Loucy (cell line): ENCODE results near the gene LIPC.

Experiments
- H2AFZ ChIP-seq: fragments of 200-600 bp; sonication (generic); 2 replicates; pipeline ENCODE4 v1.6.0; 2016; ENCODE audit warnings: antibody characterized with exemption, mild to moderate bottlenecking, low read length, moderate library complexity
- H3F3A ChIP-seq: fragments of 200-600 bp; 2 replicates; pipeline ENCODE4 v1.6.0; 2016; ENCODE audit warnings: antibody characterized with exemption, low read depth, mild to moderate bottlenecking
- H3K27me3 ChIP-seq: fragments of 200-600 bp; sonication (generic); 2 replicates; pipeline ENCODE4 v1.6.1; 2014; ENCODE audit warnings: low read length, mild to moderate bottlenecking; ENCODE audit not compliant: insufficient read depth, poor library complexity, severe bottlenecking
- H3K36me3 ChIP-seq: fragments of 200-600 bp; sonication (generic); 2 replicates; pipeline ENCODE4 v1.6.1; 2016; ENCODE audit warnings: low read length; ENCODE audit not compliant: insufficient read depth
- H3K4me1 ChIP-seq: fragments of 200-600 bp; sonication (generic); 2 replicates; pipeline ENCODE4 v1.5.1; 2014; ENCODE audit warnings: low read length, mild to moderate bottlenecking; ENCODE audit not compliant: insufficient read depth, poor library complexity, severe bottlenecking
- H3K4me2 ChIP-seq: fragments of 200-600 bp; sonication (generic); 2 replicates; pipeline ENCODE4 v1.6.0; 2014; ENCODE audit warnings: antibody characterized with exemption, low read length, low read depth, mild to moderate bottlenecking; ENCODE audit not compliant: poor library complexity, severe bottlenecking
- H3K4me3 ChIP-seq: fragments of 200-600 bp; sonication (generic); 2 replicates; pipeline ENCODE4 v1.5.1; 2014; ENCODE audit warnings: low read length, mild to moderate bottlenecking, mixed read lengths; ENCODE audit not compliant: poor library complexity, severe bottlenecking
- H3K79me2 ChIP-seq: fragments of 200-600 bp; sonication (generic); 2 replicates; pipeline ENCODE4 v1.6.1; 2014; ENCODE audit warnings: low read length; ENCODE audit not compliant: insufficient read depth
- H3K9ac ChIP-seq: fragments of 200-600 bp; sonication (generic); 2 replicates; pipeline ENCODE4 v1.6.0; 2014; ENCODE audit warnings: mild to moderate bottlenecking, low read depth, low read length, moderate library complexity; ENCODE audit not compliant: poor library complexity, severe bottlenecking
- H3K9me2 ChIP-seq: fragments of 200-600 bp; sonication (generic); replicated peaks from 2 replicates; pipeline ENCODE4 v1.6.1; 2016; ENCODE audit warnings: low read depth, low read length, mixed read lengths
- H3K9me3 ChIP-seq: fragments of 200-600 bp; sonication (generic); 2 replicates; pipeline ENCODE4 v1.6.1; 2014; ENCODE audit warnings: mild to moderate bottlenecking, antibody characterized with exemption, low read length, low read depth; ENCODE audit not compliant: insufficient read depth
- H4K20me1 ChIP-seq: fragments of 200-600 bp; sonication (generic); 2 replicates; pipeline ENCODE4 v1.6.0; 2014; ENCODE audit warnings: antibody characterized with exemption, low read length, mild to moderate bottlenecking; ENCODE audit not compliant: insufficient read depth, poor library complexity, severe bottlenecking
- EZH2phosphoT487 ChIP-seq: fragments of 200-600 bp; IDR thresholded peaks from 2 replicates; pipeline ENCODE4 v1.6.1; 2018; ENCODE audit warnings: antibody characterized with exemption, mild to moderate bottlenecking, moderate library complexity, borderline replicate concordance
- TF ChIP-seq, protein P1 (sequence below): fragments of 200-600 bp; sonication (generic); conservative IDR thresholded peaks from 2 replicates; pipeline ENCODE4 v1.5.1; 2014; ENCODE audit warnings: mild to moderate bottlenecking, antibody characterized with exemption, low read length

LIPC gene

DNA sequence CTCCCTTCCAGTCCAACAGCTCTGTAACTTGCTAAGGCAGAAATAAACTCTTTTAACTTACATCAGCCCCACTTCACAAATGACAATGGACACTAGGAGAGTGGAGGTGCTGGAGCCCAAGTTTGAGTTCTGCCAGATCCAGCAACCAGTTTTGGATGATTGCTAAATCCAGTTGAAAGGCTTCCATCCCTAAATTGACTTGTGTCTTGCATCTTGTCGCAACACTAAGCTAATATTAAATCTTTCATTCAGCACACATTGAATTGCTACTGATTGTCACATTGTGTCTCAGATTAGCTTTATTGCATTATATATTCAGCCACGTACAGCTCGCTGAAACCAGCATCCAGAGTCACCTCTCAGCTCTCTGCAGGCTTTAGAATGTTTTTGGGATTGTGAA lies 41.7 kb upstream of the LIPC start:
- H3K36me3 ChIP-seq: no peaks in the 10 kb centered on the region
- H3K4me1 ChIP-seq: peaks cover 19% of the 10 kb centered on the region
- H3K27me3 ChIP-seq: no peaks in the 10 kb centered on the region
- H3K9me3 ChIP-seq: no peaks in the 10 kb centered on the region
- no peaks in the 10 kb centered on the region for H3K79me2 ChIP-seq
- no peaks in the 10 kb centered on the region for H3F3A ChIP-seq
- H2AFZ ChIP-seq: no peak overlapping the region
- H3K9ac ChIP-seq: no peak overlapping the region
- H3K4me2 ChIP-seq: no peak overlapping the region
- TF ChIP-seq, protein P1, sequence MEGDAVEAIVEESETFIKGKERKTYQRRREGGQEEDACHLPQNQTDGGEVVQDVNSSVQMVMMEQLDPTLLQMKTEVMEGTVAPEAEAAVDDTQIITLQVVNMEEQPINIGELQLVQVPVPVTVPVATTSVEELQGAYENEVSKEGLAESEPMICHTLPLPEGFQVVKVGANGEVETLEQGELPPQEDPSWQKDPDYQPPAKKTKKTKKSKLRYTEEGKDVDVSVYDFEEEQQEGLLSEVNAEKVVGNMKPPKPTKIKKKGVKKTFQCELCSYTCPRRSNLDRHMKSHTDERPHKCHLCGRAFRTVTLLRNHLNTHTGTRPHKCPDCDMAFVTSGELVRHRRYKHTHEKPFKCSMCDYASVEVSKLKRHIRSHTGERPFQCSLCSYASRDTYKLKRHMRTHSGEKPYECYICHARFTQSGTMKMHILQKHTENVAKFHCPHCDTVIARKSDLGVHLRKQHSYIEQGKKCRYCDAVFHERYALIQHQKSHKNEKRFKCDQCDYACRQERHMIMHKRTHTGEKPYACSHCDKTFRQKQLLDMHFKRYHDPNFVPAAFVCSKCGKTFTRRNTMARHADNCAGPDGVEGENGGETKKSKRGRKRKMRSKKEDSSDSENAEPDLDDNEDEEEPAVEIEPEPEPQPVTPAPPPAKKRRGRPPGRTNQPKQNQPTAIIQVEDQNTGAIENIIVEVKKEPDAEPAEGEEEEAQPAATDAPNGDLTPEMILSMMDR: no peak
- TF ChIP-seq EZH2phosphoT487: no peak
- no peaks in the 10 kb centered on the region for H4K20me1 ChIP-seq
- no peaks in the 10 kb centered on the region for H3K9me2 ChIP-seq
- no peak overlapping the region for H3K4me3 ChIP-seq

DNA sequence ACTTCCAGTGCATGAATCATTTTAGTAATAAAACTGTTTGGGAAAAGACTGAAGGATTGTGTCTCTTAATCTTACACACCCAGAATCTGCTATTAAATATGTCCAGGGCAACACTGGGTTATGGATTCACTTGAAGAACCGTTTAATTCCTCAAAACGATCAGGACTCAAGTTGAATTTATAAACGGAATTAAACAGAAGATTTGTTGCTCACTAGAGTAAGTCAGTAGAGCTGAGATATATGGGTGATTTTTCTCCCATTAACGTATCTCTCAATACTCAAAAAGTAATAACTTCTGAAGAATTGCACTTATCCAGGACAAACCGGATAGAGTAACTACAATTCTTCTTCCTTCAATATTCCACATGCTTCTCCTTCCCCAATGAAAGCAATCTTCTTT lies 41.1 kb upstream of the LIPC start:
- no peak overlapping the region for H2AFZ ChIP-seq
- no peak overlapping the region for H3K4me3 ChIP-seq
- peaks cover 19% of the 10 kb centered on the region for H3K4me1 ChIP-seq
- H3K27me3 ChIP-seq: no peaks in the 10 kb centered on the region
- H3K79me2 ChIP-seq: no peaks in the 10 kb centered on the region
- no peaks in the 10 kb centered on the region for H3K9me3 ChIP-seq
- no peak for TF ChIP-seq EZH2phosphoT487
- TF ChIP-seq, protein P1: no peak
- no peaks in the 10 kb centered on the region for H3K9me2 ChIP-seq
- H3K36me3 ChIP-seq: no peaks in the 10 kb centered on the region
- no peak overlapping the region for H3K9ac ChIP-seq
- no peaks in the 10 kb centered on the region for H4K20me1 ChIP-seq
- H3F3A ChIP-seq: no peaks in the 10 kb centered on the region
- H3K4me2 ChIP-seq: no peak overlapping the region

DNA sequence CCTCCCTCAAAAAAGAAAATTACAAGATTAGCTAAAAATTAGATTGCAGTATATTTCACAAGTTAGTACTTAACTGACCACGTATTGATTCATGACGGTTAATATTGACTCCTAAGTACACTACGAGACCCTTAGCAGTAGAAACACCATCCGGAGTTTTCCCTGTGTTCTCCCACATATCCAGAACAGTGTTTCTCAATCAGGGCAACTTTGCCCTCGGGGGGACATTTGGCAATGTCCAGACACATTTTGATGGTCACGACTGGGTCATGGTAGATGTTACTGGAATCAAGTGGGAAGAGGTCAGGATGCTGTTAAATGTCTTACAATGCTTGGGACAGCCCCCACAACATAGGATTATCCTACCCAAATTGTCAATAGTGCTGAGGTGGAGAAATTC lies 40.7 kb upstream of the LIPC start:
- H2AFZ ChIP-seq: no peak overlapping the region
- H3K4me2 ChIP-seq: no peak overlapping the region
- H3K4me1 ChIP-seq: peaks cover 19% of the 10 kb centered on the region
- no peaks in the 10 kb centered on the region for H4K20me1 ChIP-seq
- H3K9ac ChIP-seq: no peak overlapping the region
- H3K4me3 ChIP-seq: no peak overlapping the region
- no peaks in the 10 kb centered on the region for H3K9me3 ChIP-seq
- no peaks in the 10 kb centered on the region for H3K36me3 ChIP-seq
- no peaks in the 10 kb centered on the region for H3K27me3 ChIP-seq
- TF ChIP-seq EZH2phosphoT487: no peak
- TF ChIP-seq, protein P1: no peak
- no peaks in the 10 kb centered on the region for H3F3A ChIP-seq
- H3K79me2 ChIP-seq: no peaks in the 10 kb centered on the region
- no peaks in the 10 kb centered on the region for H3K9me2 ChIP-seq
